ENCODE data around the gene MBNL1.
"Not testable (repeated sequence)": the region's sequence is repeated elsewhere in the genome, so short reads cannot be mapped to it uniquely, and the experiment has no call there.

The MBNL1 gene

DNA sequence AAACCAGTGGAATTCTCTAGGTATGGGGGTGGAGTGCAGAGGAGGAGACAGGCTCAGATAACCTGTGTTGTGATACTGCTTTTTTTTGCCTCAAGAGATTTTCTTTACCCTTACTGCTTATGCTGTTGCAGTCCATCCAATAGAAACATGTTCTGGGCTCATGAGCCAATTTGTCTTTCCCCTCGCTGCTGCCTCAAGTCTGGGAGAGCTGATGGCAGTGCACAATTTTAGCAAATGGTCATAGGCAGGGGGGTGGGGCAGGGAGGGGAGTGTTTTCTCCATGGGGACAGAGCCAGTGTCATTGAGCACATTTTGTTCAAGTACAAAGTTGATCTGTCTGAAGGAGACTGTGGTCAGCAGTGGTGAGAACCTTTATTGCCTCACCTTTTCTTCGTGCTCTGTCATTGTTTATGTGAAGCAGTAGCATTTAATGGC lies 134.9 kb downstream of the MBNL1 start:
- no peak for DNase-seq (ENCODE audit: low read depth, low spot score)
- no peak overlapping the region for H3K4me3 ChIP-seq (ENCODE audit: low read length)

DNA sequence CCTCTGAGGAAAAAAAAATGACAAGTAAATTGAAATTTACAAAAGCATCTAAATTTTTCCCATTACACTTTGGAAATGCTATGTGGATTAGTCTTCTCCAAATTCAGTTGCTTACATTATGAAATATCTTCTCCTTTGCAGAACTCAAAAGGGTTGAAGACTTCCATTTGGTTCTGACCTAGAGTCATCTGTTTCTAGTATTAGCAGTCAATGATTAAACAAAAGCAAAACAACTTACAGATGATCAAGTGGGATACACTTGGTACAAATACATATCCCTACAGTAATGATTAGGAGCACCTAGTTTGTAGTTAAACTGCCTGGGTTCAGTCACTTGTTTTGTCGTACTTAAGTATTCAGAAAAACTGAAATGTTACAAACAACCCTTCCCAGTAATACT lies 136.2 kb downstream of the MBNL1 start:
- DNase-seq (ENCODE audit: low read depth, low spot score) = no peak
- H3K4me3 ChIP-seq (ENCODE audit: low read length) = no peak overlapping the region

DNA sequence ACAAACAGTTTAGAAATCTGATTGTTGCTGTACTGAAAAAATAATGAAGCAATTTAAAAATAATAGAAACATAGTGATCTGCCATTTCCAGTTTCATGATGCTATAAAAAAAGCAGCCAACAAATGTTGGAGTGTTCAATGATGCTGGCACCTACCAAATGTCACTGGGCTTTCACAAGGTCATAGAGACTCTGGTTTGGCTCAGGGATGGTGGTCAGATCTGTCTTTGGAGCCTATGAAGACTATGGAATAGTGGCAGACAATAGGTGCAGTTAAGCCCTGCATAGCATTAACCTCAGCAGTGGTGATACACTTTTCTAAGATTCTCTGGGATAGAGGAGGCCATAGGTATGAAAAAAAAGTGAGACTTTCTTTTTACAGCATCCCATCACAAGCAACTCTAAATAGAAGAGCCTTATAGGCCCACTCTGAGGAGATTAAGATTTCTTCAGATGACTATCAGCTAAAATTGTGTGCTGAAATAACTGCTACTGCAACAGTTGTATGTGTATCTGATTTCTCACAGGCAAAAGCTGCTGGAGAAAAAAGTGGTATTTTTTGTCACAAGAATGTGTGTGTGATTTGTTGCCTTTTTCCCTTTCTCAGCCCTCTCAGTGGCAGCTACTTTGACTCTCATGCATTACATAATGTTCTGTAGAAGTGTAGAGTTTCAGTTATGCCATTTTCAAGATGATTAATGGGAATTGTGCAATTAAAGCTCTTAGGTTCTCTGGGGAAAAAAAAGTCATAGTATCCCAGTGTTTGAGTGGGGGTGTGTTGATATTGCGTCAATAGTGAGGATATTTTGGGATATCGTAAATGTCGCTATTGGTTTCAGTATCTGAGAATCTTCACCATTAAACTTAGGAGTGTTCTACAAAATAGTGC lies 137.4 kb downstream of the MBNL1 start:
- no peak overlapping the region for H3K4me3 ChIP-seq (ENCODE audit: low read length)
- no peak for DNase-seq (ENCODE audit: low read depth, low spot score)

DNA sequence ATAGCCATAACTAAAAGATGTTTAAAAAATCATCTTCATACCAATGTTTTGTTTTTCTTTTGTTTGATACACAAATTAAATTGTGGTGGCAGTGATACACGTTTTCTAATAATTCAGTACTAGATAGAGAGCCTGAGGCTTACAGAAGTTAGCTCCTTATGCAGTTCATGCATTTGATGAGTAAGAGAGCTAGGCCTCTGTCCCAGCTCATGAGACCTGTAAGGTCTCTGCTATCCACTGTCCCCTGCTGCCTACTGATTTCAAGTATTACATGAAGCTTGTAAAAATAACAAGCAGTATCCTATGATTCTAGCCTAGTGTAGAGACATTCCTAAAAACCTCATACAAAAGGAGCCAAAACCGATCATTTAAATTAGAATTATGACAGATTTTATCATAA lies 144.5 kb downstream of the MBNL1 start:
- no peak for DNase-seq (ENCODE audit: low read depth, low spot score)
- no peak overlapping the region for H3K4me3 ChIP-seq (ENCODE audit: low read length)

DNA sequence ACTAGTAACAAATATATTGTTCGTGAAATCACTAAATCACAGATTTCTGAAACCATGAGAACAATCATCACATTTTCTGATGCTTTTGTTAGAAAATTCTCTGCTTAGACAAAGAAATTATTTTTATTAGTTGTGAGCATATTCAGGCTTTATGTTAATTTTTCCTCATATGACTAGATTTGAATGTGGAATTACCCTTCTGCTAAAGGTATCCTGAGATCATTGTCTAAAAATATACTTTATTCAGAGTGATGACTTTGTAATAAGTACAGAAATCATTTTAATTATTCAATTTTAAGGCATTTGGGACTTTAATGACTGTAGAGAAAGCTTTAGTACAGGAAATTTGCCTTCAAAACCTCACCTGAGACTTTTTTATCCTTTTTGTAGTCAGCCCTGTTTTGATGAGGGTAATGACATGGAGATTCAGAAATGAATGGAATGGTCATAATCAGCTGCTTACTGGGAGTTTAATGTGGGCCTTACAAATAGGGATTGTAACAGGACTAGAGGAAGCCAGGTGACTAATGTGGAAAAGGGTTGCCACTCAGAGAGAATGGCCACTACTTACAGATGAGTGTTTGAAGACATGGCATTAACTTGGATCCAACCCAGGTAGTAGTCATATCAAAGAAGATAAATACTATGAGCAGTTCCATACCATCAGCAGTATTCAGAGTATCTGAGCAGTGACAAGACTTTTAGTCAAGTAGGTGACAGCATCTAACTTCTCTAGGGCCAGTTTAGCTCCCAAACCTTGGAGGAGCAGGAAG lies 148.3 kb downstream of the MBNL1 start:
- H3K4me3 ChIP-seq (ENCODE audit: low read length) = no peak overlapping the region
- DNase-seq (ENCODE audit: low read depth, low spot score) = no peak

DNA sequence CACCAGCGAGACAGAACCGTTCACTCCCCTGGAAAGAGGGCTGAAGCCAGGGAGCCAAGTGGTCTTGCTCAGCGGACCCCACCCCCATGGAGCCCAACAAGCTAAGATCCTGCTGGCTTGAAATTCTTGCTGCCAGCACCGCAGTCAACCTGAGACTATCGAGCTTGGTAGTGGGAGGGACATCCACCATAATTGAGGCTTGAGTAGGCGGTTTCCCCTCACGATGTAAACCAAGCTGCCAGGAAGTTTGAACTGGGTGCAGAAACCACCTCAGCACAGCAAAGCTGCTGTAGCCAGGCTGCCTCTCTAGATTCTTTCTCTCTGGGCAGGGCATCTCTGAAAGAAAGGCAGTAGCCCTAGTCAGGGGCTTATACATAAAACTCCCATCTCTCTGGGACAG lies 151.0 kb downstream of the MBNL1 start:
- no peak overlapping the region for H3K4me3 ChIP-seq (ENCODE audit: low read length)
- DNase-seq (ENCODE audit: low read depth, low spot score) = no peak

DNA sequence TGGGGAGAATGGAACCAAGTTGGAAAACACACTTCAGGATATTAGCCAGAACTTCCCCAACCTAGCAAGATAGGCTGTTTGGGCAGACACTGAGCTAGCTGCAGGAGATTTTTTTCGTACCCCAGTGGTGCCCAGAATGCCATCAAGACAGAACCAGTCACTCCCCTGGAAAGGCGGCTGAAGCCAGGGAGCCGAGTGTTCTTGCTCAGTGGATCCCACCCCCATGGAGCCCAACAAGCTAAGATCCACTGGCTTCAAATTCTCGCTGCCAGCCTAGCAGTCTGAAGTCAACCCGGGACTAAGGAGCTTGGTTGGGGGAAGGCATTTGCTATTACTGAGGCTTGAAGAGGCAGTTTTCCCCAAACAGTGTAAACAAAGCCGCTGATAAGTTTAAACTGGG lies 152.4 kb downstream of the MBNL1 start:
- H3K4me3 ChIP-seq (ENCODE audit: low read length) = no peak overlapping the region
- DNase-seq (ENCODE audit: low read depth, low spot score) = no peak

DNA sequence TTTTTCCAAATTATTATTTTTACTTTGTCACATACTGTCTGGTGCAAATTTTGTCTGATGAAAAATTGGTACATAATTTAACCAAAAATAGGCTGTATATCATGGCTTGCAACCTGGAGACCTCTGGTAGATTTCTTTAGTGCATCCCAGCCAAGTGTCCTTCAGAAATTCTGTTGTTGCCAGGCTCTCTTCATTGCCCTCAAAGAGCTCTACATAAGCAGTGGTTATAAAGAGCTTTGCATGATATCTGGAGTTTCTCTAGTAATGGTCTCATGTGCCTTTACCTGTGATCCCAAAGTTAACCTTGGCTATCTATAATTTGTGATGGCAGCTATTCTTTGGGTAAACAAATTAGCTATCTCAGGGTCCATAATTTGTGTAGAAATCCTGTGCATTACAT lies 157.7 kb downstream of the MBNL1 start:
- no peak overlapping the region for H3K4me3 ChIP-seq (ENCODE audit: low read length)
- no peak for DNase-seq (ENCODE audit: low read depth, low spot score)

DNA sequence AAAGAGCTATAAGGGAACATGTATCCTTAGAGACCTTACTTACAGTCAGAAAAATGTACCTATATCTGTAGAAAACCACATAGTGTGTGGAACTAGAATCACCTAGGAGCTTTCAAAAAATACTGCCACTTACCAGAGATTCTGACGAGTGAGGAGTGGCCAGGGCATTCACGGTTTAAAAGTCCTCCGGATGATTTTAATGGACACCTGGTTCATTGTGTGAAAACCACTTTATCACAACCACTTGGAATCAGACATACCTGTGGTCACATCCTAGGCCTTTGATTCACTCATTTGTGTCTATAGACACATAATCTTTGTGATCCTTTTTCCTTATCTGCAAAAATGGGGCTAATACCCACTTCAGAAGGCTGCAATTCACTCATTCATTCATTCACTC lies 159.8 kb downstream of the MBNL1 start:
- no peak for DNase-seq (ENCODE audit: low read depth, low spot score)
- no peak overlapping the region for H3K4me3 ChIP-seq (ENCODE audit: low read length)

DNA sequence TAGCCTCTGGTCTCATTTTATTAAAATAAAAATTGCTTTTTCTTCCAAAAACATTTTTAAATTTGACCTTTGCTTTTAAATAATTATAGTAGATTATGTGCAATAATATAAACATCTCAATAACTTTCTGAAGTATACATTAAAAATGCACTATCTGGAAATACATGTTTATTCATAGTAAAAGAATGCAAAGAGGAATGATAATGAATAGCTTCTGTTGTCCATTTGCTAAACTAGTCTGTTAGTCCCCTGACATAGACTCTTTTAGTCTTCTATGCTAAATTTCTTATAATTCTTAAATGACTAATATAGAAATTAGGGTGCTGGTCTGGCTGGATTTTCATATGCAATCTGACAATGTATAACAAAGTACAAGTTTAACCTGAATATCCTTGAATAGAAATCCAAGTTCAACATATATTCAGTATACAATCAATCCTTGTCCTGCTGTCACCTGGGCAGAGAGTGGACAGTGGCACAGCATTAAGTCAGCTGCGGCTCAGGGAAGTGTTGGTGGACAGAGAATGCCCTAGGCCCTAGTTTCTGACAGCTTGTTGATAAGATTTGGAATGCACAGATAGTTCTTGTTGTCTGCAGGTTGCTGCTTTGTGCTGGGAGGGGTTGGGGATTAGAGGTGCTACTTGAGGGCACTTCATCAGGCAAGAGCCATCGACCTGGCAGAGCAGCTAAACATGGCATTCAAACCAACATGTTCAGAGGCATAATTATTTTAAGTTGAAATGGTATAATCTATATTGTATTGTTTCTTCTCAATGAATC lies 161.7 kb downstream of the MBNL1 start:
- no peak overlapping the region for H3K4me3 ChIP-seq (ENCODE audit: low read length)
- no peak for DNase-seq (ENCODE audit: low read depth, low spot score)

DNA sequence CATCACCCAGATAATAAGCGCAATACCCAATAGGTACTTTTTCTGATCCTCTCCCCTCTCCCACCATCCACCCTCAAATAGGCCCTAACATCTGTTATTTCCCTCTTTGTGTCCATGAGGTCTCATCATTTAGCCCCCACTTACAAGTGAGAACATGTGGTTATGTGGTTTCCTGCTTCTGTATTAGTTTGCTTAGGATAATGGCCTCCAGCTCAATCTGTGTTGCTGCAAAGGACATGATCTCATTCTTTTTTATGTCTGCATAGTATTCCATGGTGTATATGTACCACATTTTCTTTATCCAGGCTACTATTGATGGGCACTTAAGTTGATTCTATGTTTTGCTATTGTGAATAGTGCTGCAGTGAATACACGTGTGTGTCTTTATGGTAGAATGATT lies 165.4 kb downstream of the MBNL1 start:
- DNase-seq (ENCODE audit: low read depth, low spot score) = no peak
- no peak overlapping the region for H3K4me3 ChIP-seq (ENCODE audit: low read length)

DNA sequence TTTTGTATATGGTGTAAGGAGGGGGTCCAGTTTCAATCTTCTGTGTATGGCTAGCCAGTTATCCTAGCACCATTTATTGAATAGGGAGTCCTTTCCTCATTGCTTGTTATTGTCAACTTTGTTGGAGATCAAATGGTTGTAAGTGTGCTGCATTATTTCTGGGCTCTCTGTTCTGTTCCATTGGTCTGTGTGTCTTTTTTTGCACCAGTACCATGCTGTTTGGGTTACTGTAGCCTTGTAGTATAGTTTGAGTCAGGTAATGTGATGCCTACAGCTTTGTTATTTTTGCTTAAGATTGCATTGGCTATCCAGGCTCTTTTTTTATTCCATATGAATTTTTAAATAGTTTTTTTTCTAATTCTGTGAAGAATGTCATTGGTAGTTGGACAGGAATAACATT lies 166.5 kb downstream of the MBNL1 start:
- not testable (repeated sequence) for H3K4me3 ChIP-seq (ENCODE audit: low read length); DNase-seq (ENCODE audit: low read depth, low spot score)

DNA sequence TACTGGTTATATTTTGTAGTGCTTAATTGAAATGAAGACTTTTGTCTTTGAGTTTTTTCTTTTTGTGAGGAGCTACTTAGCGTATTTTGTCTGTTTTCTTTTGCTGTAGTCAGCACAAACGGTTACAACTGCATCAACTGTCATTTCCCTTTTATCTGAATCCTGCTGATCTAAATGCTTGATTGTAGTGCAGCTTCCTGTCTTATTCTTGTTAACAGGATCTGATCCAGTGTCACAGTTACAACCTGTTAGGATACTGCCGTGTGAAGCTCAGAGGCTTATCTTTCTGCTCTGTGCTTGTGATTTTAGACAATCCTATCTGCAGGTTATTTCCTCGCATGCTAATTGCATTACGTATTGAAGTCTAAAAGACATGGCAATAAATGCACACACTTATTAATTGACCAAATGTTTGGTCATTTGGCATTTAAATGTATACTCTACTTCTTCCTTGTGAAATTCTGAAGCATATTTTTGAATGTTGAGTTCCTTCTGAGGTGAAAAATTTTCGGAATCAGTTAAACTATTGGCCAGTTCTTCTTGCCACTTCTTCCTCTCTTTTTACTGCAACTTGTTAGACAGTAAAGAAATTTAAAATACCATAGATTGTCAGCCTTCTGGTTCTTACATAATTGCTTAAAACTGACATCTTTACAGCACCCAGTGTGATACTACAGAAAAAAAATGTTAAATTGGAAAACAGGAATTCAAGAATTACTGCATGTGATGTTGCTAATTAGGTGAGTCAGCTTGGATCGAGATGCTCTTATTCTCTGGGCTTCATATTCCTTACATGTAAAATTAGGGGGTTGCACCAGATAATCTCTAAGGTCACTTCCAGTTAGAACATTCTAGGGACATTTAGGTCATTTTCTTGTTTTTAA lies 168.2 kb downstream of the MBNL1 start:
- DNase-seq (ENCODE audit: low read depth, low spot score) = no peak
- H3K4me3 ChIP-seq (ENCODE audit: low read length) = no peak overlapping the region

DNA sequence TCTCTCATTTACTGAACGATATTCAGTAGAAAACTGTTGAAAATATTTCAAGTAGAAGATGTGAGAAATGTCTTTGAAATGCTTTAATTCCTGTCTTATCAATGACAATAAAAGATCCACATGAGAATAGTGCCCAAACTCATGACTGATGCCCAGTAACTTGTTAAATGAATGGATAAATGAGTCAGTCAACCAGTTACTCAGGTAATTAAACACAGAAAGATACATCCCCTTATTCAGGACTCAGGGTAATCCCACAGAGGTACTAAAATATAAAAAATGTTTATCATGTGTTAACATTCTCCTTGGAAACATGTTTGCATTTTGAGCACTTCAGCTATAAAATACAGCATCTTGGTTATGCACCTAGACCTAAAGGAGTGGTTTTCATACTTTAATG lies 169.5 kb downstream of the MBNL1 start:
- no peak for DNase-seq (ENCODE audit: low read depth, low spot score)
- H3K4me3 ChIP-seq (ENCODE audit: low read length) = no peak overlapping the region

DNA sequence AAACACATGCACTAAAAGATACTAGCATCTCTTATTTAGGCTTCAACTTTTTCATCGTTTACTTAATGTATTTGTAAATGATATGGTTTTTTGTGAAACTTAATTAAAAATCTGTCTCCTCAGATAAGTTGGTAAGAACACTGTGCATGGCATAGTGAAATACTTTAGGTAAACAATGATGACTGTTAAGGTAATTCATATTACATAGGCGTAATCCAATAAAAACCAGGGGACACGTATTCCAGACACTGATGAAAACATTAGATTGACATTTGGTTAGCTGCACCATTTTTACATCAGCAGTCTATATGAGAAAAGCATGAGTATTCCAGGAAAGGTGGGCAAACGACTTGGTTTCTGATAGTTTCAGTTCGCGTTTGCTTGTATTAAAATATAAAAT lies 170.0 kb downstream of the MBNL1 start:
- DNase-seq (ENCODE audit: low read depth, low spot score) = no peak
- H3K4me3 ChIP-seq (ENCODE audit: low read length) = no peak overlapping the region

DNA sequence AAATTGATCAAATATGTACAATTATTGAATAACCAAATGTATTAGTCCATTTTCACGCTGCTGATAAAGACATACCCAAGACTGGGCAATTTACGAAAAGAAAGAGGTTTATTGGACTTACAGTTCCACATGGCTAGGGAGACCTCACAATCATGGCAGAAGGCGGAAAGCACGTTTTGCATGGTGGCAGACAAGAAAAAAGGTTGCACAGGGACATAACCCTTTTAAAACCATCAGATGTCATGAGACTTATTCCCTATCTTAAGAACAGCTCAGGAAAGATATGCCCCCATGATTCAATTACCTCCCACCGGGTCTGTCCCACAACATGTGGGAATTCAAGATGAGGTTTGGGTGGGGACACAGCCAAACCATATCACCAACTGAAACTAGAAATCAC lies 171.5 kb downstream of the MBNL1 start:
- DNase-seq (ENCODE audit: low read depth, low spot score); H3K4me3 ChIP-seq (ENCODE audit: low read length): not testable (repeated sequence)

DNA sequence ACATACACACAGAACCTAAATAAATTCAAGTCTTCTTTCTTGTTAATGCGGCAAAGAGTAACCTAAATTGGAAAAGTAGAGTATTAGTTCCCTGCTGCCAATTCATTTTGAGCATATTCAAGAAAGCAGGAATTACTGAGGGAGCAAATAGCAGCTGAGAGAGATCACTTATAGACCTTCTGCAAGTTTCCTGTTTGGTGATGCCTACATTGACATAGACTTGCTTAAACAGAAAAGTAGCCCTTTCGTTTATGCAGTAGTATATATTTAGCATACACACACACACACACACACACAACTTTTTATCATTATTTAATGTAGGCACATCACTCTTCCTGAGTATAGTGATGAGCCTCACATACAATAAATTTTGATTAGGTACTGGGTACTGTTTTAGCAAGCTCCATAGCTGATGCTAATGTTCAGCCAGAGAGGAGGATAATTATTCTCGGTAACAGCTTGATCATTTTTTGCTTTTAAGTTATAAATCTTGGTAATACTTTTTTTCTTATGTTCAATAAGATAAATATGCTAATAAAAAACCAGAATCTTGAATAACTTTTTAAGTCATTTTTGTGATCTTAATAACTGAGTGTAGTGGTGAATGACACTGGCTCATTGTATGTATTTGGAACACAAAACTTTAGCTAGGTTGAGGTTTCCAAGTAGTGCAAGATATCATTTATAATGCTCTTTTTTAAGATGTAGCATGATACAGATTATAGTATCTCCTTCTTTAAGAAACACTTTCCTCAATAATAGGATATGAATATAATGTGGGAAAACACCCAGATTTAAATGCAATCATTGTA lies 174.7 kb downstream of the MBNL1 start:
- no peak for DNase-seq (ENCODE audit: low read depth, low spot score)

DNA sequence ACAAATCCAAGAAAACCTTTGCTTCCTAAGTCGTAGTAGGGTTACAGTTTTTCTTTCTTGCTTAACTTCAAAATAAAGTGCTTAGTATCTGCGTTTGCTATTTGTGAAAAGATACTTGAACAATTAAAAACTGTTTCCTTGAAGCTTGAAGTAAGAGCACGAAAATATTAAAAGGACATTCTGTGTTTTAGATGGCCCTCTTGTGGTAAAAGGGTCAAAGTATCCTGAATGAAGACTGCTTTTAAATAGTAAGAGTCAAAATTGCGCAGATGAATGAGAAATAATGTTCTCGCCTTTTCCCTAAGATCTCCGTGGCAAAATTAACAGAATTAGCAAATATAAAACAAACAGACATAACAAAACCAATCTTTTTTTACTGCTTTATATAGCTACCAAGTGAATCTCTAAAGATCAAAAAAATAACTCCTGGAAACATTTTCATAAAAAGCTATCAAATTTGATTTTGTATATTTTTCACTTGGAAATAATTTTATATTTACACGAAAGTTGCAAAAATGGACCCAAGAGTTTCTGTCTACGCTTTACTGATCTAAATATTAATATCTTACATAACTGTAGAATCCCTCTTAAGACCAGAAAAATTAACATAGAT lies 175.4 kb downstream of the MBNL1 start:
- no peak overlapping the region for H3K4me3 ChIP-seq (ENCODE audit: low read length)
- DNase-seq (ENCODE audit: low read depth, low spot score) = peak; percentile 41

More for the DNA sequence above, 174.7 kb downstream of the MBNL1 start:
- no peak overlapping the region for H3K4me3 ChIP-seq (ENCODE audit: low read length)
